GM21528 (cell line): Measurements from ENCODE around the gene DXO.
"Not testable (repeated sequence)": the region's sequence is repeated elsewhere in the genome, so short reads cannot be mapped to it uniquely, and the experiment has no call there.

Experiments
- ATAC-seq: cut with Tn5 transposase; IDR thresholded peaks from one replicate; pipeline ENCODE4 v1.9.1; 2021; ENCODE audit warnings: mild to moderate bottlenecking, moderate library complexity; ENCODE audit not compliant: unreplicated experiment, low FRiP score

DXO gene

GRCh38 chr6:31932137-31932536 lies 39.8 kb downstream of the DXO start:
- not testable (repeated sequence) for ATAC-seq

- no peak for ATAC-seq
These were observed 41.0 kb downstream of the DXO start for GRCh38 chr6:31930962-31931361.

GRCh38 chr6:31928672-31928939 lies 43.3 kb downstream of the DXO start:
- ATAC-seq = no peak

GRCh38 chr6:31927863-31928671 lies 43.9 kb downstream of the DXO start:
- ATAC-seq = no peak

- ATAC-seq = no peak
These were observed 44.6 kb downstream of the DXO start, which contains the start of gene C2 for GRCh38 chr6:31927242-31927862. Gene C2, plus strand, starts transcription at chr6:31927717. Its CDS starts 36 bp downstream, at chr6:31927753.

- no peak for ATAC-seq
These were observed 49.0 kb downstream of the DXO start for GRCh38 chr6:31922942-31923341.

GRCh38 chr6:31920811-31921210 lies 51.1 kb downstream of the DXO start:
- no peak for ATAC-seq
